ENCODE data around the gene WDR27.

GRCh38 chr6:169625376-169625775 is 76.5 kb downstream of the WDR27 start:
- TF ChIP-seq CTCF (IDR thresholded peaks at IDR 0.05 in 4 of 5, conservative IDR thresholded peaks at IDR 0.05 in 1 of 5) = no peak
- no peak for TF ChIP-seq POLR2A (IDR thresholded peaks at IDR 0.05)

All from gastrocnemius medialis (tissue), 4 donors.